Measurements from ENCODE around the gene SAMM50.
"Not testable (repeated sequence)": the region's sequence is repeated elsewhere in the genome, so short reads cannot be mapped to it uniquely, and the experiment has no call there.

Gene SAMM50

DNA sequence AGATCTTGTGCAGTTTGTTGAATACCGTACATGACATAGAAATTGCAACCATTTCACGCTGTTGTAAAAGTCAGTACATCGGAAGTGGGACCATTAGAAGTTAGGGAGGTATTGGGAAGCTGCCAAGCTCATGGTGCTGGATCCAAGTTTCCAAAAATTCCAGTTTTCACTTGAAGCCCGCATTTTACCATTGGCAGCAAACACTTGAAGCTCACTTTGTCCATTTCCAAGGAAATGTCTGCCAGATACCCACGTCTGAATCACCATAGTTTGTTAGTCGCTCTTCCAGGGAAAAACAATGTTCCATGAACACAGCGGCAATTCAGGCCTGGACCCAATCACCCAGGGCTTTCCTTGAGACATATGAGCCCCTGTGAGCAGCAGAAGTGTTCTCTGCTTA is 46.3 kb downstream of the SAMM50 start:
- no peak for DNase-seq (ENCODE audit: low read depth)

DNA sequence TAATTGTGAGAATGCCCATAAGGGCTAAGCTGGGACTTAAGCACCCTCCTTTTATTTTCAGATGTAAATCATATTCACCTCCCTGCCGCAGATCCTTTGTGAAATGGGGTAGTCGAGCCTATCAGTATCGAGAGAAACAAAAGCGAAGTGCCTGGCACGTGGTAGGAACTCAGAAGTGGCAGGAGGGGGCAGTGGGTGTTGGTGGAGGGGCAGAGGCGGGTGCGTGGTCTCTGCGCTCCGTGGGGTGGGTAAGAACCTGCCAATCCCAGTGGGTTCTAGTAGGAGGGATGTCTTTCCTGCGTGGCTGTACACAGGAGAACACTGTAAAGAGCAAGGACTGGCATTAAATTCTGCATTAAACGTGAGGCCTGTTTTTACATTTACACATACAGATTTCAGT is 47.1 kb downstream of the SAMM50 start:
- no peak for DNase-seq (ENCODE audit: low read depth)

DNA sequence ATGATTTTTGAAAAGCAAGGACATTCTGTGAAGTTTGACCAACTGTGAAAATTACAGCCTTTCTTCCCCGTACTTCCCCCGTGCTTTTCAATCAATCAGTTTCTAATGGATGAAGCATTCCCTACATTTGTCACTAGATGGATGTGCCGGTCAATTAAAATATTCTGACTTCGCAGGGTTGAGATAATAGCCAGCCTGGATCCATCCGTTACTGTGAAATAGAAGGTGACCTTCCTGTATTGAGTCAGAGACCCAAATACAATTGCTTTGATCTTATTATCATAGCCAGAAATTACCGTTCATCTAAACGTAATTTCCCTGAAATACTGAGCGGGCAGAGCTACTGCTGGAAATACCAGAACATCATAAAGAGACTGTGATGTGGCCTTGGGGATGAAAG is 47.8 kb downstream of the SAMM50 start:
- no peak for DNase-seq (ENCODE audit: low read depth)

DNA sequence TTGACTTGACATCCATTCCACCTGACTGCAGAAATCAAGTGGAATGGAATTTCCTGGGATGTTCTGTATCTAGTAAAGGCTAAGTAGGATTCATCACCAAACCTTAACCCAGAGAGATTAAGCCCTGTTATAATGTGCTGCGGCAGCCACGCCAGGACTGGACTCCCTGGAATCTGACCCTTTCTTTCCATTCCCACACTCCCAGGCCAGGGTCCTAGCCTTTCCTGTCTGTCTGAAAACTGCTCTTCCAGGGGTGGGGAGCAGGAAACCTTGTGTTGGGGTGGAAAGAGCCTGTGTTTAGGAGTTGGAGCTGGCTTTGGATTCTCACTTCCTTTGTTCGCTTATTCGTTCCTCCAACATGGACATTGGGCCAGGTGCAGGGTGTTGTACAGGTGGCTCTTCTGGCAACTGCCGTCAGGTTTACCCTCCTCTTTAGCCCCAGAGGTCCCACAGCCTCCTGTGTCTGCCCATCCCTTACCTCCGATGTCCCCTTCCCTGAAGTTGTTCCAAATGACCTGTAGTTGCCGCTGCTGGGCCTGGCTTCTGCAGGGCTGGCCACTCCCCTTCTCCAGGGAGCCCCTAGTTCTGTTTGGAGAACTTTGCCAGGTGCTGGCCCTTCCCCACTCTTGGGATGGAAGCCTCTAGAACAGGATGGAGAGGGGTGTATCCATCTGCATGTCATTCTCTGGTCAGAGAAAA is 48.3 kb downstream of the SAMM50 start:
- DNase-seq (ENCODE audit: low read depth), result no peak

DNA sequence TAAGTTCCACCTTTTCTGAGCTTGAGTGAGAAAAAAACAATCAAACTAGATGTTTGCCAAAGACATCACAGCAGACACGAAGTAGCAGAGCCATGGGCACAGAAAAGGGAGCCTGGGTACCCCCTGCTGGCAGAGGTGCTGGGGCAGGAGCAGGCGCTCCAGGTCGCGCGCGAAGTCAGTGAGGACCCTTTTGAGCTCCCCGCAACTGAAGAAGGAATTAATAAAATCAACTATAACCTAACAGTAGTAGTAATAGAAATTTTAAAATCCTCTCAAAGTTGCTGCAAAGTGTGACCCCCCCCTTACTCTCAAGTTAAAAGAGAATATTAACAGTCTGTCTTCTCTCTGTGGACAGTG is 48.8 kb downstream of the SAMM50 start:
- DNase-seq (ENCODE audit: low read depth), result no peak

DNA sequence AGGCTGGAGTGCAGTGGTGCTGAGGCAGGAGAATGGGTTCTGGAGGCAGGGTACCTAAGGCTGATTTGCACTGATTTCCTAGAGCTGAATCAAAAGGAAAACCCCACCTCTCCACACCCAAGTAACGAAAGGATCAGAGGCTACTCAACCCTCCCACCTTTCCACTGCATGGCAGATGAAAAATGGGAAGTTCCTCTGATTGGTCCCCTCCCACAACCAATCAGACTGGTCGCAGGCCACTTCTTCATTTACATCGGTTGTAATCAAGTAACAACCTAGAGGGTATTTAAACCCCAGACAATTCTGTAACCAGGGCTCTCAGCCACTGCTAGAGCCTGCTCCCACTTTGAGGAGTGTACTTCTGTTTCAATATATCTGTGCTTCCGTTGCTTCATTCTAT is 50.3 kb downstream of the SAMM50 start:
- no peak for DNase-seq (ENCODE audit: low read depth)

DNA sequence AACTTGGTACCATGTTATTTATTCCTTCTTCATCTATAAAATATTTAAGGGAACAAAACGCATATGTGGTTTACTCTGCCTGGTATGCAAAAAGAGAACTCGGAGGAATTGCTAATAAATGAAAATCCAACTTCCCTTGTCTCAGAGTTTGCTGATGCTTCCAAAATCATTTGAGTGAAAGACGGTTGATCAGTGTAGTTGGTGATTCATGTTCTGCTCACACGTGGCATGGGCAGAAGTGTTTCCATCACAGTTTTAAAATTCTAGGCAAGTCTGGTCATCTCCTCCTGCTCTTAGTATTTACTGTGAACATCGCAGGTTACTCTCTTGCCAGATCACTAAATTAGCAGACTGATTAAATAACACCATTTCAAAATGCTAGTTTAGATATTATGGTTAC is 56.9 kb downstream of the SAMM50 start:
- no peak for DNase-seq (ENCODE audit: low read depth)

DNA sequence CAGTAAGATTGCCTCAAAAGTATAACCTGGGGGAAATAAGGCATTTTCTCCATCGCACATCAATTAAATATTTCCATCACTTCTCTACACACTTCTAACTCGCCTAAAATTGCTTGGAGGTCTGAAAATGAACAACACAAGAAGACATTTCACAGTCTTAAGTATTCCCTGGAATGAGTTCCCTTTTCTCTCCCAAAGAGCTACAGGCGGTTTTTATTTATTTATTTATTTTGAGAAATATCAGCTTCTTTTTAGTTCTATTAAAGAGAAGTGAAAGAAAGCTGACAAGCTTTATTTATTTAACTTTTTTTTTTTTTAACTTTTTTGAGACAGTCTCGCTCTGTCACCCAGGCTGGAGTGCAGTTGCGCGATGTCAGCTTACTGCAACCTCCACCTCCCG is 57.3 kb downstream of the SAMM50 start:
- DNase-seq (ENCODE audit: low read depth), result no peak

DNA sequence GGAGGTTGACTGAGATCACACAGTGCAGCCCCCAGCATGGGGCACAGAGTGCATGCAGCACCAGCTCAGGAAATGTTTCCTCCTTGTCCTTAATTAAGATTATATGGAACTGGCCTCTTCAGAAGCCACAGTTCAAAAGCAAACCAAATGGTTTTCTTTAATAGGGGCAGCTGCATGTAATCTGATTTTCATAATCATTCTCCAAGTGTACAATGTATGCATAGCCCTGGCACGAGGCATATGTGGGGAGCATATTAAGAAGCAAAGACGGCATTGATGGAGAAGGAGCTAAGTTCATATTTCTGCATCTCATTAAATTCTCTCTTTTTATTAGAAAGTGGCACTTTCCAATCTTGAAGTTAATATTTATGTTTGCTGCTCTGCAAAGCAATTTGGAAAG is 59.0 kb downstream of the SAMM50 start:
- DNase-seq (ENCODE audit: low read depth), result no peak

DNA sequence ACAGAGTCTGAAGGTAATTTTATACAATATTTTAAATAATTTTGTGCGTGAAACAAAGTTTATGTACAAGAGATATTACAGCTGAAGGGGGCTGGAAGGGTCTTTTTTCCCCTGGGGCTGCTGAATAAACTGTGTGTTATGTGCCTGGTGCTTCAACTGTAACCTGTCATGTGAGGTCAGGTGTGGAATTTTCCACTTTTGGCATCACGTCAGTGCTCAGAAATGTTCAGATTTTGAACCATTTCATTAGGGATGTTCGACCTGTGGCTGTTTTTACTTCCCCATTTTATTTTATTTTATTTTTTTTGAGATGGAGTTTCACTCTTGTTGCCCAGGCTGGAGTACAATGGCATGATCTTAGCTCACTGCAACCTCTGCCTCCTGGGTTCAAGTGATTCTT is 61.3 kb downstream of the SAMM50 start:
- DNase-seq (ENCODE audit: low read depth), result not testable (repeated sequence)

DNA sequence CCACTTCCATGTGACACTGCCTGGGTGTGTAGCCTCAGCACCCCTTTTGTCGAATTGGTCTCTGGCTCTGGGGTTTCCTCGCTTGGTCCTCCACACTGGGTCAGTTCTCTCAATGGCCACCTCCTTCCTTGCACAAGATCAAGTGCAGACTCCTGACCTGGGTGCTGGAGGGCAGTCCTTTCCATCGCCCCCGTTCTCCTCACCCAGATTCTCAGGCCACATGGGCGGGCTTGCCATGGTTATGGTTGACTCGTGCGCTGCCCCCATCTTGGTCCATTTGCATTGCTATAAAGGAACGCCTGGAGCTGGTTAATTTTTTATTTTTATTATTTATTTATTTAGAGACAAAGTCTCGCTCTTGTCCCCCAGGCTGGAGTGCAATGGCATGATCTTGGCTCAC is 63.4 kb downstream of the SAMM50 start:
- no peak for DNase-seq (ENCODE audit: low read depth)

DNA sequence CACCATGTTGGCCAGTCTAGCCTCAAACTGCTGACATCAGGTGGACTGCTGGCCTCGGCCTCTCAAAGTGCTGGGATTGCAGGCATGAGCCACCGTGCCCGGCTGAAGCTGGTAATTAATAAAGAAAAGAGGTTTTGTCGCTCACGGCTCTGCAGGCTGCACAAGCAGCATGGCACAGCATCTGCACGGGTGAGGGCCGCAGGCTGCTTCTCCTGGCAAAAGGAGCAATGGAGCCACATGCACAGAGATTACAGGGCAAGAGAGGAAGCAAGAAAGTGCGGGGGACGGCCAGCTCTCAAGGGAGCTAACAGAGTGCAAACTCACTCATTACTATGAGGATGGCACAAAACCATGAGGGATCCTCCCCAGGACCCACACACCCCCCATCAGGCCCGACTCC is 64.2 kb downstream of the SAMM50 start:
- DNase-seq (ENCODE audit: low read depth), result no peak

DNA sequence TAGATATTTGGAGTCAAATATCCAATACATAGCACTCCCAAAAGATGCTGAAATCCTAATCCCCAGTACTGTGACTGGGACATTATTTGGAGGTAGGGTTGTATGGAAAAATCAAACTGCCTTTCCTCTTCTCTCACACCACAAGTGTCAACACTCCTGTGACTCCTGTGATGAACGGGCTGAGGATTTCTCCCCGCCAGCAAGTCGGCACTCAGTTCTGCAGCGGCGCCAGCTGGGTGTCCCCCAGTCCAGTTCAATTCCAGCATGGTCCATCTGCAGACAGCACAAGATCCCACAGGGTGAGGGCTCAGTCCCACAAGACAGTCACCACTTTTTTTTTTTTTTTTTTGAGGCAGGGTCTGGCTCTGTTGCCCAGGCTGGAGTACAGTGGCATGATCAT is 64.6 kb downstream of the SAMM50 start:
- no peak for DNase-seq (ENCODE audit: low read depth)

DNA sequence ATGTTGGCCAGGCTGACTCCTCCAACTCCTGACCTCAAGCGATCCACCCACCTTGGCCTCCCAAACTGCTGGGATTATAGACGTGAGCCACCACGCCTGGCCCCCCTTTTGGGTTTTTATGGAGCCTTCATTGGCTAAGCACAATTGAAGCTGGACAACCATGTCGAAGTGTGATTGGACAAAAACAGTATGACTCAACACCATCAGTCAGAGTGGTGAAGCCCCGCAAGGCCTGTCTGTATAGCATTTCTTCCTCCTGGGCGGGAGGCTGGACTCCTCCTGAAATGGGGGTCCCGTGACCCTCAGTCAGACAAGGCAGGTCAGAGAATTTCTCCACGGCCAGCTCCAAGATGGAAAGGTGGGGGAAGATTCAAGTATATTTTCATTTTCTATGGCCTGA is 65.7 kb downstream of the SAMM50 start:
- no peak for DNase-seq (ENCODE audit: low read depth)

DNA sequence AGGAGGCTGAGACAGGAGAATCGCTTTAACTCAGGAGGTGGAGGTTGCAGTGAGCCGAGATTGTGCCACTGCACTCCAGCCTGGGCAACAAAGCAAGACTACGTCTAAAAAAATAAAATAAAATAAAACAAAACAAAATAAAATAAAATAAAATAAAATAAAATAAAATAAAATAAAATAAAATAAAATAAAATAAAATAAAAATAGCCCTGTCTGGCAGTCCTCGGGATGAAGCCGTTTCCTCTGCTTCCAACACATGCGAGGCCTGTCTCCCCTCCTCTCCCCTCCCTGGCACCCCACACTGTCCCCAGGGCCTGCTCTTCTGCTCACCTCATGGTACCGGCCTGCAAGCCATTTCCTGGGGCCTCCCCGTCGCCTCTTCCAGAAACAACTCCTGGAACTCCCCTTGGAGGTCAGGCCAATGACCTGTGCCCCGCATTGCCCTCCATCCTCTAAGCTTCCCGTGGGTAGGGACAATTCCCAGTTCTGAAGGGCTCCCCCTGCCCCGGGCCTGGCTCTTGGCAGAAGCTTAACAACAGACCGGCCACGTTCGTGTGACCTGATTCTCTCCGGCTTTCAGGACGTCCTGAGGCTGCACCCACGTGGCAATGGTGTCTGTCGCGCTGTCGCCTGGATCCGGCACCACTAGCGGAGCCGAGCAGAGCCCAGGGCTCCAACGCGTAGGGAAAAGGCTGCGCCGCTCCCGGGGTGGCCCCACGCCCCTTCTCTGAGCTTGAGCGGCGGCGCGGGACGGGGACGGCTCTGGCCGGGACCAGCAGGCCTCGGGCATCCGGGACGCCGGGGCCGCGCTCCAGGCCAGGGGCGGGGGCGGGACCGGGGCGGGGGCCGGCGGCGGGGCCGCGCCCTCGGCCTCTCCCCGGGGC is 68.4 kb downstream of the SAMM50 start:
- DNase-seq (ENCODE audit: low read depth), result no peak

DNA sequence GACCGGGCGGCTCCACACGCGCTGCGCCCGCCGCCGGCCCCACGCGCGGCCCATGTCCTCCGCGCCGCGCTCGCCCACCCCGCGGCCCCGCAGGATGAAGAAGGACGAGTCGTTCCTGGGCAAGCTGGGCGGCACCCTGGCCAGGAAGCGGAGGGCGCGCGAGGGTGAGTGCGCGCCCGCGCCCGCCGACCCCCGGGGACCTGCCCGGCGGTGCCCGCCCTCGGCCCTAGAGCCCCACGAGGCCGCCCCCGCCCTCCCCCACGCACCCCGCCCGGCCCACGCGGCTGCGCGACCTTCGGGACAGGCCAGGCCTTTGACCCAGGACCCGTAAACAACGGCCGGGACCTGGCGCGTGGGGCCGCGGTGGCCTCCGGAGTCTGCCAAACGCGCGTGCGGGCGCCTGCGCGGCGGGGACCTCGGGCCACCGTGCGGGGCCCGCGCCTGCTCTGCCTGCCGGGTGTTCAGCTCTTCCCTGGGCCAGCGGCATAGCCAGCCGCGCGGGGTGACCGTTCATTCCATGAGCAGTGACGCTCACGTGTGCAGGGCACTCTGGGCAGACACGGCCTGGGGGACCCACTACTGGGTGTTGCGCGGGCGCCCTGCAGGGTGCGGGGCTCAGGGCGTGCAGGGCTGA is 69.2 kb downstream of the SAMM50 start, which contains the start of gene PARVB:
Gene PARVB (plus strand): TSS at position 15 of the 634 bp plus-strand sequence. CDS start 38 bp downstream, at position 53.
- DNase-seq (ENCODE audit: low read depth), result no peak

DNA sequence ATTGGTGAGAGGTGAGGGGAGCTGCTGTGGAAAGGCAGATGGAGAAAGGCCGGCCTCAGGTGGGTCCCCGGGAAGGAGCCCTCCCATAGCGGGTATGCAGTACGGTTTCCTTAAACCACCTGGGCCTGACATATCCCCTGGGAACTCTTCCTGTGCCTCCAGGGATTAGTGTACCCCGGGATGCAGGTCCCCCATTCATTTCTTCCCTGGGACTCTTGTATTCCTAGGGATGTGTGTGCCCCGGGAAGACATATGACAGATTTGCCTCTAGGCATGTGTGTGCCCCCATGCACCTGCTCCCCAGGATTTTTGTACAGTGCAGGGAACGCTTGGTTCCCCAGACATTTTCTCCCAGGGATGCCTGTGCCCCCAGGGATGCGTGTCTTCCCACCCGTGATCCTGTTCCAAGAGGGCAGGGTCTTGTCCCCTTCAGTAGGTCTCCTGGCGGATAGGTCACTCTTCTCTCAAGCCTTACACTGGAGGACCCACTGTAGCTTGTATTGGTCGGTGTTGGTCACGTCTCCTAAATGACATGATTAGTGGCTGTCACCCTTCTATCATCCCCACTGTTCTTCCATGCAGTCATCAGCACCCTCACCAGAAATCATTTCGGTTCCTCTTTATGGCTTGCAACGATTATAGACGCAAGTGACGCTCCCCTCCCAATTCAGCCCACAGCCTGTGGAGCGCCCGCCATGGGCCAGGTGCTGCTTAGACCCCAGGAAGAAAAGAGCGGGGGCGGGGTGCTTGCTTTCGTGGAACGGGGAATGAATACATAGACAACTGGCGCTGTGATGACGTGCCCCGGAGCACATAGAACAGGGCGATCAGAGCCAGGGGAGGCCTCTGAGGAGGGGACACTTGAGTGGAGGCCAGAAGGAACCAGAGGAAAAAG is 70.2 kb downstream of the SAMM50 start:
- DNase-seq (ENCODE audit: low read depth), result no peak

DNA sequence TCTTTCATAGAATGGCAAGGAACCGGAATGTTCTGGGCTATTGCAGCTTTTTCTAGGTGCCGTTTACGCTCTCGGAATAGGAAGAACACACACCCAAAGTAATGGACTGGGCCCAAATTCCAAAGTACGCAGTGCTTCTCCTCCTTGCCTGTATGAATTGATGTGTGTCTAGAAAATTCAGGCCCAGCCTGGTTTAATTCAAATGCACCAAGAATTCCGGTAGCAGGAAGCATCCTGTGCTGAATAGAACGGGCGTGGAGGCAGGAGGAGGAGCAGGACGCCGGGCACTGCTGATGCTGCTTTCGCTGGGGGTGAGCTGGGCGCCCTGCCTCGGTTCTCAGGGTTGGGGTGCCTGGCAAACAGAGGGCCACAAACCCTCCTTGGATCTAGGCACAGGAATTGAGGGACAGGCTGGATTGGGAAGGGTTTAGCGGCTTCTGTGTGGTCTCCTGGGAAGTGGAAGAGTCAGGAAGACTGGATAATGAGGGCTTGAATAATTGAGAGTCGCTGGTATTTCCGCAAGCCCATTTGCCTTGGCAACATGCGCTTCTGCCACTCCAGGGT is 70.9 kb downstream of the SAMM50 start:
- DNase-seq (ENCODE audit: low read depth), result no peak

DNA sequence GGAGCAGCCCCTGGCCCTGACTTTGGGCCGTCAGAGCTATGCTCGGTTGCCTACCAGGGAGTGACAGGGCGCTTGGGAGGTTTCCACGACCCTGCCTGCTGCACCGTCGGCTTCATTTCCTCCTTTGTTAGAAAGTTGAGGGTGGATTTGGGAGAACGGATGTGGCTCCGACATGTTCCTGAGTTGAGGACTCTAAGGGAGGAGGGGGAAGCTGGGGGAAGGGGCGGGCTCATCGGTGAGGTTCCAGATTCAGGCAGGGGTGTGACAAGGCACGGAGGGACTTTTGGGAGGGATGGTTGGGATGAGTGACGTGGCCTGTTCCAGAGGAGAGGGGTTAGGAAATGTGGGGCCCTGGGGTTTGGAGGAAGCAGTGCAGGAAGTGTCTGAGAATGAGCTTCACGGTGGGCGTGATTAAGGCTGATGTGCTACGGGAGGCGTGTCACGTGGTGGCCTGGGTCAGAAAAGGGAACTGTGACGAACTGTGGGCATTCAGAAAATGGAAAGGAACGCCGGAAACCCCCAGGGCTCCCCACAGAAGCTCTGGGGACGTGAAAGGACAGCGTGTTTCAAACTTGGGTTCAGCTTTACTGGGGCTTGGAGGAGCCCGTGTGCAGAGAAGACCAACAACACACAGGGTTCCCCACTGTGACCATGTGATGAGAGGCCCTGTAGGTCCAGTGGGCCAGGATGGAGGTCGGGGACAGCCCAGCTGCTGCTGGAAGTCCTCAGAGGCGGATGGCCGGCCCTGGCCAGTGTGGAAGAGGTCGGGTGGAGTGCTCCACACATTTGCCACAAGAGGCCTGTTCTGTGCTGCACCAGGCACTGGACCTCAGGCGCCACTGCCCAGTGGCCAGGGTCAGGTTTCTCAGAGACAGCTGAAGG is 71.6 kb downstream of the SAMM50 start:
- DNase-seq (ENCODE audit: low read depth), result peak; percentile 40

DNA sequence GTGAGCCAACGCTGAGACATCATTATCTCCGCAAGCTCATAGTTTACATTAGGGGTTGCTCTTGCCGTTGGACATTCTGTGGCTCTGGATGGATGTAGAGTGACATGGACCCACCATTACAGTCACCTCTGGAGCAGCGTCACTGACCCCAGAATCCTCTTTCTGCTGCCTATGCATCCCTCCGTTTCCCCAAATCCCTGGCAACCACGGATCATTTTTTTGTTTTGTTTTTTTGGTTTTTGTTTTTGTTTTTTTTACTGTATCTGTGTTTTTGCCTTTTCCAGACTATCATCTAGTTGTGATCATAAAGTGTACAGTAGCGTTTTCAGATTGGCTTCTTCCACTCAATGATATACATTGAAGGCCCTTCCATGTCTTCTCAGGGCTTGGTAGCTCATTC is 72.8 kb downstream of the SAMM50 start:
- no peak for DNase-seq (ENCODE audit: low read depth)

DNA sequence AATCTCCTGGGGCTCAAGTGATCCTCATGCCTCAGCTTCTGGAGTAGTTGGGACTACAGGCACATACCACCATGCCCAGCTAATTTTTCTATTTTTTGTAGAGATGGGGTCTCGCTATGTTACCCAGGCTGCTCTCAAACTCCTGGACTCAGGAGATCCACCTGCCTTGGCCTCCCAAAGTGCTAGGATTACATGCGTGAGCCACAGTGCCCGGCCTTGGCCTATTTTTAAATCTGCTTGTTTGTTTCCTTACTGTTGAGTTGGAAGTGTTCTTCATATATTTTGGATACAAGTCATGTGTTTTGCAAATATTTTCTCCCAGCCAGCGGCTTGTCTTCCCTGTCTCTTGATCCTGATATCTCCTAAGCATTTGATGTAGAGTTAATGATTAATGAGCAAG is 73.8 kb downstream of the SAMM50 start:
- DNase-seq (ENCODE audit: low read depth), result no peak

All from stimulated activated CD8-positive, alpha-beta memory T cell treated with anti-CD3 and anti-CD28 coated beads, Interleukin-7, amount 100 ng/mL, for 24 hours (primary cell).